ENCODE measurements around the gene RHEX.

DNA sequence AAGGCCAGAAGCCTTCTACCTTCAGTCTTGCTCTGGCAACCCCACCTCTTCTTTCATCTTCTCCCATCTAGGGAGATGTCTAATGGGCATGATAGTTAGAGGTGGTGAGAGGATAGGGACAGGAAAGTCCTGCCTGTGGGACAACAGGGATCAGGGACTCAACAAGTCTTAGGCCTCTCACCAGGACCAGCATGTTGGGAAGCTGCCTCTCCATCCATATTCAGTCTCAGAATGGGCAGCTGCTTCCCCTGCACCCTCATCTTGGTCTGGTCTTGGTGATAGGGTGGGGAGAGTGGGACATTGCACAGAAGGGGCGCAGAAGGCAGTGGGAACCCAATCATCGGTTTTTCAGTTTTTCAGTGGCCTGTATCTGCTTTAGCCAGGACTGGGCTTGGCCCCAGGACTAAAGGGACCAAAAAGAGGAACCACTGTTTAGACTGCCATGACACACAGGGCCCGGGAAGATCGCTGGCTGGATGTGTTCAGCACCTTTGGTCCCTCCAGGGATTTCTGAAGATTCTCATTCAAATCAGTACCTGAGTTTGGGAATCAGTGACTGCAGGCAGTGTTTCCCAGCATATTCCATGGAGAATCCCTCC, 12.7 kb downstream of the RHEX start:
- TF ChIP-seq, protein P1, sequence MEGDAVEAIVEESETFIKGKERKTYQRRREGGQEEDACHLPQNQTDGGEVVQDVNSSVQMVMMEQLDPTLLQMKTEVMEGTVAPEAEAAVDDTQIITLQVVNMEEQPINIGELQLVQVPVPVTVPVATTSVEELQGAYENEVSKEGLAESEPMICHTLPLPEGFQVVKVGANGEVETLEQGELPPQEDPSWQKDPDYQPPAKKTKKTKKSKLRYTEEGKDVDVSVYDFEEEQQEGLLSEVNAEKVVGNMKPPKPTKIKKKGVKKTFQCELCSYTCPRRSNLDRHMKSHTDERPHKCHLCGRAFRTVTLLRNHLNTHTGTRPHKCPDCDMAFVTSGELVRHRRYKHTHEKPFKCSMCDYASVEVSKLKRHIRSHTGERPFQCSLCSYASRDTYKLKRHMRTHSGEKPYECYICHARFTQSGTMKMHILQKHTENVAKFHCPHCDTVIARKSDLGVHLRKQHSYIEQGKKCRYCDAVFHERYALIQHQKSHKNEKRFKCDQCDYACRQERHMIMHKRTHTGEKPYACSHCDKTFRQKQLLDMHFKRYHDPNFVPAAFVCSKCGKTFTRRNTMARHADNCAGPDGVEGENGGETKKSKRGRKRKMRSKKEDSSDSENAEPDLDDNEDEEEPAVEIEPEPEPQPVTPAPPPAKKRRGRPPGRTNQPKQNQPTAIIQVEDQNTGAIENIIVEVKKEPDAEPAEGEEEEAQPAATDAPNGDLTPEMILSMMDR (IDR thresholded peaks at IDR 0.05; ENCODE audit: low read length) = no peak
- no peak for TF ChIP-seq EZH2 (optimal IDR thresholded peaks at IDR 0.05; ENCODE audit: low read depth, low read length)
- TF ChIP-seq EZH2phosphoT487 (IDR thresholded peaks at IDR 0.05; ENCODE audit: low read length) = no peak
